GM15510 (cell line): ENCODE measurements around the gene PARD3.

Experiments
- POLR2A ChIP-seq: IDR thresholded peaks from 3 replicates; pipeline ENCODE4 v1.6.1; 2011; ENCODE audit warnings: borderline replicate concordance; ENCODE audit not compliant: insufficient read length; ENCODE audit errors: extremely low read depth

The PARD3 gene

GRCh38 chr10:34606890-34607289 is 208.2 kb downstream of the PARD3 start:
- TF ChIP-seq POLR2A: no peak

DNA sequence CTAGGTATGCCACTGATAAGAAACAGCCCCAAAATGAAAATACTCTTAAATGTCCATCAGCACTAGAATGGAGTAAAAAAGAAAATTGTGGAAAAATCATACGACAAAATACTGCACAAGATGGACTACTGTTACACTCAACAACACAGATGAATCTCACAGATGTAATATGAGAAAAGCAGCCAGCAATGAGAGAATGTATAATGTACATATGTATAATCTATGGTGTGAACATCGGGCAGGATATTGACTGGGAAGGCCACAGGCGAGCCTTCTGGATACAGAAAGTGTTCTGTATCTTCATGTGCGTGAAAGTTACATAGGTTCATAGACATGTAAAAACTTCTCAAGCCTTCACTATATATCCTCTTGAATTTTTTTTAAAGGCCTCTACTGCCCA is 212.6 kb downstream of the PARD3 start:
- TF ChIP-seq POLR2A: no peak

DNA sequence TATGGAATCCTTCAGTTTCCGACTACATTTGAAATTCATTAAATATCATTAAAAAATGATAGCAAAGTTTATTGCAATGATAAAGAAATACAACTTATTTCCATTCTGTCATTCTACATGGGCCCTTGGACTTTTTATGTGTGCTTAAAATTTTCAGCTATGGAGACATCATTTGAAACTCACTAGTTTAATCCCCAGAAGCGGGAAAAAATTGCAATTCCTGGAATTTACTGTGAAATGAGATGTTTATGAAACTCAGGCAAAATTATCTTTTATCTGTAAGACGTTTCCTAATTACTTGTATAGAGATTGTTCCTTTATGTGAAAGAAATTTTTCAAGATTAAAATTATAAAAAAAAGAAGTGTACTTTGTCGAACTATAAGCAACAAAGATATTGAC is 213.4 kb downstream of the PARD3 start:
- TF ChIP-seq POLR2A: no peak

DNA sequence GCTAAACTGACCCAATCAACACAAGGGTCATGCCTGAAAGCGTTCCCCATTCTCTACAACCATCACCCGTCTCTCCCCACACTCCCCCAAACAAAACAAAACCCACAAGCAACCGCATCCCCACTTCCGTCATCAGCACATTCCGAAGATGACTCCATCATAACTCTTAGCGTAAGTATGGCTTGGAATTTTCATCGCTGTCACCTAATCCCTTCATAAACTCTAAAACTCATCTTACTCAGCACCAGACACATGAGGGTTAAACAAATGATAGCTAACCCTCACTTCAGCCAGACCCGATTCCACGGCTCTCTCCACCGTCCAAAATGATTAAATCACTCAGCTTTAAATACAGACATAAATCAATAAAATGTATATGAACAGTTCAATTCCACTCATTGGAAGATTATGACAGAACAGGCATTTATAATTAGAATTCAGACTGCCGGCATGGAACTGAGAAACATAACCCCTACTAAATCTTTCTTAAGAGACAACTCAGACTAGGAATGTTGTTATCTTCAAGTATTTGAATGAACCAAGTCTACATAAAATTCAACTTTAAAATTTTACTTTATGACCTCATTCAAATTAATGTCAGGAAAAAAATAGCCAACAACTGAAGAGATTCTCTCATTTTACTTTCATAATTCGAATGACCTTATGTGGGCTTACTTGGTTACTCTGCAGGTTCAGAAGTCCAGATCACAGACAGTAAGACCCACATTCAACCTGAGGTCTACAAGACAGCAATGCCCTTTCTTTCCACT is 215.9 kb downstream of the PARD3 start:
- no peak for TF ChIP-seq POLR2A

- no peak for TF ChIP-seq POLR2A
Observed at GRCh38 chr10:34596351-34596750, 218.7 kb downstream of the PARD3 start.

DNA sequence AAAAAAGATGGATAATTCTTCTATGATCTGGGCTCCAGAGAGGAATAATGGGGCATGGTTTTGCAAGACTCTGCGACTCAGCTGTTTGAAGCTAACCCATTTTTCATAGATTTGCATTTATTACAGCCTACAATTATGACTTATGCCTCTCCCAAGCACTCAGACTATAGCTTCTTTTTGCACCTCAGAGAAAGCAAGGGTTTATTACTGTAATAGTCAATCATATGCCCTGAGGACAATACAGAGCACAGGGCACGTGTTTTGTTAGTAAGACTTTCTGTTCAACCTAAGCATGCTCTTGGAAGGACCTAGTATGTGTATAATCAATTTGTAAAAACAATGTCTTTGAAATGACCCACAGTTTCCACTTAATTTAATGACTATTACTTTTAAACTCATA is 221.2 kb downstream of the PARD3 start:
- no peak for TF ChIP-seq POLR2A

GRCh38 chr10:34593374-34593890 is 221.7 kb downstream of the PARD3 start:
- TF ChIP-seq POLR2A: no peak

DNA sequence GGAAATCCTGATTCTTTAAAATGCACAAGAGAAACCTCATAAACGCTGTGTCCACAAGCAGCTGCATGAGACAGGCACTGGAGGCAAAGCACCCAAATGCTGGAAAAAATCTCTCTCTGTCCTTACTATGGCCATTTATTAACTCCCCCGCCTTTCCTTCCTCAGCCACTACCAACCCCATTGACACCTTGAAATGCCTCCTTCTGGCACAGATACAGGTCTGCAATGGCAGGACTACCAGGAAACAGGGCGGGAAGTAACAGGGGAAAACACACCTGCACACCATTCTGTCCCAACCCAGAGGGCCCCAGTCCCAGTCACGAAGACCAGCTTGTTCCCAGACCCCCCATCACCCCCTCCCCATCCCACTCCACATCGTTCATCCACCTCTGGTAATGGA is 224.3 kb downstream of the PARD3 start:
- no peak for TF ChIP-seq POLR2A

DNA sequence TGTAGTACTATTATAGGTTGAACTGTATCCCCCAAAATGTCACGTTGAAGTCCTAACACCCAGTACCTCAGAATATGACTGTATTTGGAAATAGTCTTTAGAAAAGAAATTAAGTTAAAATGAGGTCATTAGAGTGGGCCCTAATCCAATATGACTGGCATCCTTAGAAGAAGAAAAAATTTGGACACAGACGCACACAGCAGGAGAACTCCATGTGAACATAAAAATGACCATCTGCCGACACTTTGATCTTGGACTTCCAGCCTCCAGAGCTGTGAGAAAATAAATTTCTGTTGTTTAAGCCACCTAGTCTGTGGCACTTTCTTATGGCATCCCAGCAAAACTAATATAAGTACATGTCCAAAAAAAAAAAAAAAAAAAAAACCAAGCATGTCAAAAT is 225.8 kb downstream of the PARD3 start:
- TF ChIP-seq POLR2A: no peak

- no peak for TF ChIP-seq POLR2A
Observed at GRCh38 chr10:34587680-34588019, 227.4 kb downstream of the PARD3 start.

GRCh38 chr10:34587002-34587679 is 228.0 kb downstream of the PARD3 start:
- TF ChIP-seq POLR2A: no peak

DNA sequence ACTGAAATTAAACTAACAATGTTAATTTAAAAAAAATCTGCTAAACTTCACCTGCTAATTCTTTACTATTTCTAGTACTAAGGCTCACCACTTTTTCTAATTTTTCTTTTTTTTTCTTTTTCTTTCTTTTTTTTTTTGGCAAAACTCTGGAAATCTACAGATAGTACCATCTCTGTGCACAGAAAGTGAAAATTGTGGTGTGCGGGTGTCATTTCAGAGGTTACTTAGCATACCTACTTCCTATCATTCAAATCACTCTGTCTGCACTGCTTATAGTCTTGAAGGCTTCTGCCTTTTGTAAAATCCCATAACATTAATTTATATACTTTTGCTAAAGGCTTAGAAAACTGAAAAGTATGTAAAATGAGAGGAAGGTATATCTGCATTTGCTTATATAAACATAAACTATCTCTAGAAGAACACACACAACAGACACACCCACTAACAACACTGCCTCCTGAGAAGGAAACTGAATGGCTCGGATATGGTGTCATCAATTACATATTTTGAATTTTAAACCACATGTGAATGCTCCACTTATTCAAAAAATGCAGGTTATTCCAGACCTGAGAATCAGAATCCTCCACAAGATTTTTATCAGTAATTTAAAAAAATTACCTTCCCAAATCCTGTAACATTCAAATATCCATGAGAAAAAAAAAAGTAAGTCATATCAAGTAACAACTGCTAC is 229.5 kb downstream of the PARD3 start:
- no peak for TF ChIP-seq POLR2A

- TF ChIP-seq POLR2A: no peak
Observed at GRCh38 chr10:34584164-34584563, 230.9 kb downstream of the PARD3 start.

- no peak for TF ChIP-seq POLR2A
Observed at GRCh38 chr10:34581801-34582532, 233.1 kb downstream of the PARD3 start.

DNA sequence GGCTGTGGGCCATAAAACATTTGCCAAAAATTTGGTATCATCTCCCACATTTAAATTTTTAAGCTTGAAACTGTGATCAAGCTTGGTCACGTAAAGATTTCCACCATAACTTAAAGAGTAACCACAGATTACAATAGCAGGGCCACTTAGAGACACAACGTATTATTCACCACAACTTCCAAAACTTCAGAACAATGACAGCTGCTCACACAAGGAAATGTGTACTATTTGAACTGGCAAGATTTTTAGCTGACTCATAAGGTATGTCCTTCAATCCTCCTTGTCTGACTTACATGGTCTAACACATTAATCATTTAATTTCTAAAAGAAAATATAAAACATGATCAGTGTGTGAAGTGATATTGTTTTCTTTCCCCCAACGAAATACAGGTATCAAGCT is 234.5 kb downstream of the PARD3 start:
- no peak for TF ChIP-seq POLR2A
